GM12878 (cell line): ENCODE results near the gene SRD5A1. TPM values are rescaled to one million over a fixed set of nuclear protein-coding genes. Genes with fewer than 3 reads are reported as not detected.

Source experiments
- ATAC-seq: fragments of 200-7000 bp; cut with Tn5 transposase; 3 replicates; pipeline ENCODE4 v1.9.1; 2020; ENCODE audit warnings: mild to moderate bottlenecking, moderate library complexity
- BruUV-seq: library from RNA; stranded (reverse); fragments of 400-500 nt; replicated peaks from 2 replicates; lab custom pipeline; 2021; lab: Mats Ljungman, UMichigan
- CTCF ChIA-PET: fragments of 300-600 bp; sonication (Branson Sonifier 250); formaldehyde crosslinking; extraction: SDS; loops from one replicate; lab custom pipeline; 2021; ENCODE audit warnings: inconsistent platforms; lab: Yijun Ruan, JAX
- POLR2A ChIA-PET: fragments of 350-600 bp; formaldehyde crosslinking; extraction: SDS; loops from one replicate; lab custom pipeline; 2021; ENCODE audit warnings: inconsistent platforms; lab: Charles Lee
- RAD21 ChIA-PET: fragments of 300-600 bp; sonication (Branson Sonifier 250); formaldehyde crosslinking; loops from one replicate; lab custom pipeline; 2023; ENCODE audit warnings: antibody characterized with exemption; ENCODE audit not compliant: unreplicated experiment; lab: Charles Lee
- SMC1A ChIA-PET: fragments of 300-600 bp; sonication (Branson Sonifier 250); formaldehyde crosslinking; loops from one replicate; lab custom pipeline; 2023; ENCODE audit not compliant: unreplicated experiment, uncharacterized antibody; lab: Charles Lee
- DNase-seq: peaks from one replicate; pipeline ENCODE4 v3.0.0-alpha.2; 2011; ENCODE audit warnings: low read depth, low spot score
- FAIRE-seq: peaks from 3 replicates; lab custom pipeline; 2011; peaks lifted over from hg19 to GRCh38; lab: Jason Lieb, UNC
- H2AFZ ChIP-seq: 2 replicates; pipeline ENCODE4 v1.6.0; 2011; ENCODE audit warnings: low read depth, low read length, control low read depth; ENCODE audit not compliant: control insufficient read depth
- H3K27ac ChIP-seq: 2 replicates; pipeline ENCODE4 v1.5.1; 2011; ENCODE audit warnings: control low read depth; ENCODE audit not compliant: control insufficient read depth, insufficient read depth
- H3K27me3 ChIP-seq, 2 experiments: replicated peaks in 1 of 2; 2 replicates each; pipeline versions ENCODE4 v1.6.0 to v1.6.1; 2011; ENCODE audit warnings: low read length in 1 of 2; ENCODE audit not compliant: control insufficient read depth in 2 of 2, insufficient read depth in 2 of 2
- H3K36me3 ChIP-seq, 2 experiments: 2 replicates each; pipeline ENCODE4 v1.5.1; 2011; ENCODE audit warnings: low read length in 1 of 2; ENCODE audit not compliant: control insufficient read depth in 2 of 2, insufficient read depth in 2 of 2
- H3K4me1 ChIP-seq: 2 replicates; pipeline ENCODE4 v1.6.1; 2011; ENCODE audit warnings: mild to moderate bottlenecking, low read length, moderate library complexity, mixed read lengths; ENCODE audit not compliant: control insufficient read depth, insufficient read depth
- H3K4me2 ChIP-seq: 2 replicates; pipeline ENCODE4 v1.6.0; 2011; ENCODE audit warnings: control low read depth; ENCODE audit not compliant: control insufficient read depth, insufficient read depth
- H3K4me3 ChIP-seq: fragments of 200-600 bp; sonication (generic); 2 replicates; pipeline ENCODE4 v1.5.1; 2016
- H3K79me2 ChIP-seq: 2 replicates; pipeline ENCODE4 v1.6.0; 2011; ENCODE audit warnings: low read length; ENCODE audit not compliant: control insufficient read depth, insufficient read depth
- H3K9ac ChIP-seq: 2 replicates; pipeline ENCODE4 v1.8.0; 2011; ENCODE audit warnings: low read length, control low read depth, mixed read lengths; ENCODE audit not compliant: control insufficient read depth, insufficient read depth
- H3K9me3 ChIP-seq: replicated peaks from 3 replicates; pipeline ENCODE4 v1.5.1; 2011; ENCODE audit warnings: mild to moderate bottlenecking, low read length; ENCODE audit not compliant: control insufficient read depth, insufficient read depth
- H4K20me1 ChIP-seq: 2 replicates; pipeline ENCODE4 v1.6.0; 2011; ENCODE audit not compliant: control insufficient read depth, insufficient read depth
- CUX1 ChIP-seq: IDR thresholded peaks from 2 replicates; pipeline ENCODE4 v1.6.1; 2012; ENCODE audit warnings: improper control_type of control experiment, low read depth, low read length; ENCODE audit not compliant: insufficient replicate concordance
- ESRRA ChIP-seq: IDR thresholded peaks from 2 replicates; pipeline ENCODE4 v1.6.1; 2012; ENCODE audit warnings: mild to moderate bottlenecking, low read length, improper control_type of control experiment
- ETV6 ChIP-seq, 2 experiments: fragments of 450-650 bp in 1 of 2; IDR thresholded peaks in 1 of 2; conservative IDR thresholded peaks in 1 of 2; 2 replicates each; pipeline ENCODE4 v1.6.1; 2014; ENCODE audit warnings: antibody characterized with exemption in 1 of 2, borderline replicate concordance in 1 of 2, low read depth in 1 of 2, mild to moderate bottlenecking in 1 of 2, moderate library complexity in 1 of 2
- NFIC ChIP-seq: IDR thresholded peaks from 2 replicates; pipeline ENCODE4 v1.6.1; 2012; ENCODE audit warnings: low read depth, mild to moderate bottlenecking, inconsistent platforms, low read length, moderate library complexity
- NKRF ChIP-seq: fragments of 450-650 bp; conservative IDR thresholded peaks from 2 replicates; pipeline ENCODE4 v1.6.1; 2017; ENCODE audit warnings: mild to moderate bottlenecking, moderate library complexity
- REST ChIP-seq: IDR thresholded peaks from 2 replicates; pipeline ENCODE4 v1.6.1; 2012; ENCODE audit warnings: mild to moderate bottlenecking, low read depth, low read length
- SMAD1 ChIP-seq: fragments of 450-650 bp; IDR thresholded peaks from 2 replicates; pipeline ENCODE4 v1.6.1; 2018; ENCODE audit warnings: mild to moderate bottlenecking, low read depth; ENCODE audit not compliant: partially characterized antibody
- SP1 ChIP-seq: IDR thresholded peaks from one replicate; pipeline ENCODE4 v1.6.1; 2011; ENCODE audit warnings: low read depth, low read length
- TCF3 ChIP-seq: IDR thresholded peaks from 2 replicates; pipeline ENCODE4 v1.6.1; 2012; ENCODE audit warnings: low read depth, mild to moderate bottlenecking, low read length, borderline replicate concordance; ENCODE audit not compliant: insufficient read depth
- WGBS: methylation state at CpG from one replicate; pipeline ENCODE4 v1.1.6; 2016; ENCODE audit warnings: low lambda C conversion rate; ENCODE audit not compliant: insufficient replicate concordance, insufficient coverage; ENCODE audit errors: missing lambda C conversion rate; 5-methylcytosine and 5-hydroxymethylcytosine counted together
- in situ Hi-C: fragments of 300-500 bp; cut with MboI; formaldehyde crosslinking; loops from 9 replicates; pipeline ENCODE4 v1.14.3; 2018; ENCODE audit warnings: mixed read lengths
- intact Hi-C: fragments of 100-400 bp; cut with micrococcal nuclease; formaldehyde crosslinking; loops from one replicate; pipeline ENCODE4 v1.14.2; 2022; ENCODE audit not compliant: unreplicated experiment
- polyA plus RNA-seq, 11 experiments: library from polyadenylated mRNA; depleted of rRNA in 4 of 11; unstranded in 6 of 11; stranded (reverse) in 5 of 11; fragments of >200 nt; fragmentation: Nextera tagmentation in 4 of 11; fragmentation: Illumina TruSeq in 1 of 11; extraction: Ambion mirVana in 4 of 11; extraction: Trizol in 1 of 11; gene quantifications; 1 replicate in 1 of 11; 2 replicates in 10 of 11; pipeline versions ENCODE4 v1.2.1 to v1.2.3, GENCODE V29; 2011 to 2016; ENCODE audit warnings: inconsistent platforms in 2 of 11, missing spikeins in 2 of 11, low read depth in 1 of 11
- total RNA-seq, 4 experiments: library from RNA; depleted of rRNA in 3 of 4; stranded (reverse); fragments of >200 nt in 3 of 4; fragmentation: Illumina TruSeq in 1 of 4; extraction: Trizol in 1 of 4; gene quantifications; 2 replicates each; pipeline versions ENCODE4 v1.2.1 to v1.2.3, GENCODE V29; 2013 to 2021
- TF ChIP-seq, protein P1 (sequence below): IDR thresholded peaks from 2 replicates; pipeline ENCODE4 v1.6.1; 2011; ENCODE audit warnings: borderline replicate concordance, low read depth, mild to moderate bottlenecking, moderate library complexity, mixed read lengths, low read length; ENCODE audit not compliant: insufficient read depth; ENCODE audit errors: extremely low read length

The SRD5A1 gene
- total and polyA plus RNA-seq, 10 of the 15 experiments (the other 5 are each of a cell fraction or from before 2014, with no cell fraction given): 0.76 to 20.1 (median 12.3) TPM

- Histone ChIP-seq H3K36me3 (peaks cover 0 to 18% of the 10 kb centered on the region in 2 experiments; a peak in 2 of 4 replicates), H3K27ac (peak overlapping the region; percentile 1; the same call in 1 of the 2 replicates), H3K4me3 (peak overlapping the region; percentile 79), H3K4me2 (peak overlapping the region; percentile 94), H3K79me2 (peaks cover 64% of the 10 kb centered on the region), H2AFZ (no peak overlapping the region), H3K4me1 (peaks cover 23% of the 10 kb centered on the region), H3K9ac (peak overlapping the region; percentile 43), H3K9me3 (no peaks in the 10 kb centered on the region), H3K27me3 (no peaks in the 10 kb centered on the region), H4K20me1 (peaks cover 16% of the 10 kb centered on the region)
- POLR2A ChIA-PET: no interaction called here
- CTCF ChIA-PET: interaction anchor here (1.2 to 3.2 kb wide), 2 partner anchors 21 to 29 kb away, joined by 3 to 16 read pairs; no protein-coding TSS in a partner anchor
- 12% methylated on average over 6 of the region's 6 CpGs for WGBS
- in situ Hi-C loops: no loop called here
- DNase-seq (no peak), FAIRE-seq (no peak), ATAC-seq (no peak)
- BruUV-seq: no TSS peak
- RAD21 ChIA-PET: interaction anchor here (1.4 to 3.8 kb wide), 2 partner anchors 14 to 20 kb away, joined by 4 to 32 read pairs; no protein-coding TSS in a partner anchor
- intact Hi-C loops: loop anchor here (10.0 kb wide), 1 partner anchor 960 kb away; no protein-coding TSS in a partner anchor
- SMC1A ChIA-PET: interaction anchor here (4.0 kb wide), 1 partner anchor 13 kb away, joined by 41 read pairs; no protein-coding TSS in a partner anchor
- TF ChIP-seq TCF3 (no peak), SMAD1 (no peak), REST (no peak), NFIC (no peak), ESRRA (no peak), NKRF (no peak), SP1 (no peak), CUX1 (no peak), ETV6 (conservative IDR thresholded peaks at IDR 0.05 in 1 of 2, IDR thresholded peaks at IDR 0.05 in 1 of 2; ENCODE audit: borderline replicate concordance in 1 of 2, low read depth in 1 of 2) (no peak)
- TF ChIP-seq, protein P1, sequence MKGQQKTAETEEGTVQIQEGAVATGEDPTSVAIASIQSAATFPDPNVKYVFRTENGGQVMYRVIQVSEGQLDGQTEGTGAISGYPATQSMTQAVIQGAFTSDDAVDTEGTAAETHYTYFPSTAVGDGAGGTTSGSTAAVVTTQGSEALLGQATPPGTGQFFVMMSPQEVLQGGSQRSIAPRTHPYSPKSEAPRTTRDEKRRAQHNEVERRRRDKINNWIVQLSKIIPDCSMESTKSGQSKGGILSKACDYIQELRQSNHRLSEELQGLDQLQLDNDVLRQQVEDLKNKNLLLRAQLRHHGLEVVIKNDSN: no peak
These were observed 82.0 kb downstream of the SRD5A1 start for GRCh38 chr5:6715271-6715670.
